Sigmoid colon (tissue), 4 donors: Measurements from ENCODE around the gene ANO2.

Experiments
- POLR2AphosphoS5 ChIP-seq, 4 donors: sonication (generic); formaldehyde crosslinking; IDR thresholded peaks; one replicate each; pipeline ENCODE4 v1.6.1; 2017; ENCODE audit warnings: antibody characterized with exemption in 4 of 4
- TF ChIP-seq, protein P1 (sequence below), 4 experiments: fragments of 450-650 bp in 3 of 4; fragments of 200-600 bp in 1 of 4; IDR thresholded peaks; one replicate each; pipeline ENCODE4 v1.5.1; 2016 to 2019; ENCODE audit warnings: antibody characterized with exemption in 4 of 4, mild to moderate bottlenecking in 3 of 4, moderate library complexity in 2 of 4

DNA sequence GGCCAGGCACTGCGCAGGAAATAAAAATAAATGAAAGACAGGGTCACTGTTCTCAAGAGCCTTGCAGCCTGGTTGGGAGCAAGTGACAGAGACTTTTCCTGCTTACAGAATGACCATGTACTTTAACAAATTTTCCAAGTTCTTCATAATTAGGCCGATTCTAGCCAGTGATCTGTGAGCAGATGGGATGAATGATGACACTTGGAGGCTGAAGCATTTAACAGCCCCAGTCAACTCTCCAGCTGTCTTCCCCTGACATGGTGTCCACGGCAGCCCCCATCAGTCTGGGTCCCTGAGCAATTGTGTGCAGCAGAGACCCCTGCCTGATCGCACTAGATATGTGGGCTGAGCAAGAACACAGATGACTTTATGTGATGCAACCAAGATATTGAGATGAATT lies 314.3 kb downstream of the ANO2 start:
- TF ChIP-seq, protein P1, sequence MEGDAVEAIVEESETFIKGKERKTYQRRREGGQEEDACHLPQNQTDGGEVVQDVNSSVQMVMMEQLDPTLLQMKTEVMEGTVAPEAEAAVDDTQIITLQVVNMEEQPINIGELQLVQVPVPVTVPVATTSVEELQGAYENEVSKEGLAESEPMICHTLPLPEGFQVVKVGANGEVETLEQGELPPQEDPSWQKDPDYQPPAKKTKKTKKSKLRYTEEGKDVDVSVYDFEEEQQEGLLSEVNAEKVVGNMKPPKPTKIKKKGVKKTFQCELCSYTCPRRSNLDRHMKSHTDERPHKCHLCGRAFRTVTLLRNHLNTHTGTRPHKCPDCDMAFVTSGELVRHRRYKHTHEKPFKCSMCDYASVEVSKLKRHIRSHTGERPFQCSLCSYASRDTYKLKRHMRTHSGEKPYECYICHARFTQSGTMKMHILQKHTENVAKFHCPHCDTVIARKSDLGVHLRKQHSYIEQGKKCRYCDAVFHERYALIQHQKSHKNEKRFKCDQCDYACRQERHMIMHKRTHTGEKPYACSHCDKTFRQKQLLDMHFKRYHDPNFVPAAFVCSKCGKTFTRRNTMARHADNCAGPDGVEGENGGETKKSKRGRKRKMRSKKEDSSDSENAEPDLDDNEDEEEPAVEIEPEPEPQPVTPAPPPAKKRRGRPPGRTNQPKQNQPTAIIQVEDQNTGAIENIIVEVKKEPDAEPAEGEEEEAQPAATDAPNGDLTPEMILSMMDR (IDR thresholded peaks at IDR 0.05), result no peak
- TF ChIP-seq POLR2AphosphoS5 (IDR thresholded peaks at IDR 0.05), result no peak
